ENCODE measurements around the gene CPM. TPM values are rescaled to one million over a fixed set of nuclear protein-coding genes. Genes with fewer than 3 reads are reported as not detected.

Gene CPM
- total RNA-seq, 1 experiment from 2014 or later: 3.1 TPM

DNA sequence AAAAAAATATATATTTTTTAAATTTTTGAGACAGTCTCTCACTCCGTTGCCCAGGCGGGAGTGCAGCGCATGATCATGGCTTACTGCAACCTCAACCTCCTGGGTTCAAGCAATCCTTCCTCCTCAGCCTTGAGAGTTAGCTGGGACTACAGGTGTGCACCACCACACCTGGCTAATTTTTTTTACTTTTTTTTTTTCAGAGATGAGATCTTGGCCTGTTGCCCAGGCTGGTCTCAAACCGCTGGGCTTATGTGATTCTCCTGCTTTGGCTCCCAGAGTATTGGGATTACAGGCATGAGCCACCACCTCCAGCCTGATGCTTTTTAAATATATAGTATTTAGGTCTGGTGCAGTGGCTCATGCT, 100.5 kb downstream of the CPM start:
- no peaks in the 10 kb centered on the region for H3K9me3 ChIP-seq (ENCODE audit: low read length)
- no peaks in the 10 kb centered on the region for H3K9me2 ChIP-seq (replicated peaks; ENCODE audit: low read length)
- no peak overlapping the region for H3K4me2 ChIP-seq (ENCODE audit: low read length)
- H3K79me2 ChIP-seq (ENCODE audit: low read length): no peaks in the 10 kb centered on the region; the same call in 1 of the 2 replicates
- no peak for ATAC-seq
- H3K27ac ChIP-seq (ENCODE audit: low read length): no peak overlapping the region
- no peaks in the 10 kb centered on the region for H3F3A ChIP-seq (ENCODE audit: low read length, unreplicated experiment)
- DNase-seq: no peak
- no peaks in the 10 kb centered on the region for H3K27me3 ChIP-seq (ENCODE audit: low read length)
- BruUV-seq (replicated peaks): no TSS peak
- no peak for TF ChIP-seq EZH2 (IDR thresholded peaks at IDR 0.05; ENCODE audit: low read length, unreplicated experiment)
- no peak for TF ChIP-seq EZH2phosphoT487 (IDR thresholded peaks at IDR 0.05; ENCODE audit: borderline replicate concordance, low read length)
- TF ChIP-seq, protein P1, sequence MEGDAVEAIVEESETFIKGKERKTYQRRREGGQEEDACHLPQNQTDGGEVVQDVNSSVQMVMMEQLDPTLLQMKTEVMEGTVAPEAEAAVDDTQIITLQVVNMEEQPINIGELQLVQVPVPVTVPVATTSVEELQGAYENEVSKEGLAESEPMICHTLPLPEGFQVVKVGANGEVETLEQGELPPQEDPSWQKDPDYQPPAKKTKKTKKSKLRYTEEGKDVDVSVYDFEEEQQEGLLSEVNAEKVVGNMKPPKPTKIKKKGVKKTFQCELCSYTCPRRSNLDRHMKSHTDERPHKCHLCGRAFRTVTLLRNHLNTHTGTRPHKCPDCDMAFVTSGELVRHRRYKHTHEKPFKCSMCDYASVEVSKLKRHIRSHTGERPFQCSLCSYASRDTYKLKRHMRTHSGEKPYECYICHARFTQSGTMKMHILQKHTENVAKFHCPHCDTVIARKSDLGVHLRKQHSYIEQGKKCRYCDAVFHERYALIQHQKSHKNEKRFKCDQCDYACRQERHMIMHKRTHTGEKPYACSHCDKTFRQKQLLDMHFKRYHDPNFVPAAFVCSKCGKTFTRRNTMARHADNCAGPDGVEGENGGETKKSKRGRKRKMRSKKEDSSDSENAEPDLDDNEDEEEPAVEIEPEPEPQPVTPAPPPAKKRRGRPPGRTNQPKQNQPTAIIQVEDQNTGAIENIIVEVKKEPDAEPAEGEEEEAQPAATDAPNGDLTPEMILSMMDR (conservative IDR thresholded peaks at IDR 0.05; ENCODE audit: low read depth, low read length): no peak
- CTCF ChIA-PET: no interaction called here
- no peak overlapping the region for H3K9ac ChIP-seq (ENCODE audit: low read length)
- peaks cover 60% of the 10 kb centered on the region for H3K36me3 ChIP-seq (ENCODE audit: low read depth, low read length)
- peaks cover 3% of the 10 kb centered on the region; the same call in 1 of the 2 replicates for H3K4me1 ChIP-seq (ENCODE audit: insufficient read depth, low read length)
- POLR2A ChIA-PET (ENCODE audit: unreplicated experiment): no interaction called here
- H4K20me1 ChIP-seq (ENCODE audit: low read length): no peaks in the 10 kb centered on the region
- H2AFZ ChIP-seq (ENCODE audit: low read length): no peak overlapping the region
- intact Hi-C loops (cut with micrococcal nuclease): no loop called here
- H3K4me3 ChIP-seq (ENCODE audit: low read length): no peak overlapping the region

GRCh38 chr12:68831751-68832503, 101.0 kb downstream of the CPM start:
- no peak overlapping the region for H3K4me3 ChIP-seq (ENCODE audit: low read length)
- H3K27ac ChIP-seq (ENCODE audit: low read length): no peak overlapping the region
- CTCF ChIA-PET: no interaction called here
- POLR2A ChIA-PET (ENCODE audit: unreplicated experiment): no interaction called here
- no peaks in the 10 kb centered on the region for H4K20me1 ChIP-seq (ENCODE audit: low read length)
- intact Hi-C loops (cut with micrococcal nuclease): no loop called here
- no peaks in the 10 kb centered on the region for H3F3A ChIP-seq (ENCODE audit: low read length, unreplicated experiment)
- no peaks in the 10 kb centered on the region; the same call in 1 of the 2 replicates for H3K79me2 ChIP-seq (ENCODE audit: low read length)
- H3K9me2 ChIP-seq (replicated peaks; ENCODE audit: low read length): no peaks in the 10 kb centered on the region
- H3K4me2 ChIP-seq (ENCODE audit: low read length): no peak overlapping the region
- no peaks in the 10 kb centered on the region for H3K9me3 ChIP-seq (ENCODE audit: low read length)
- no TSS peak for BruUV-seq (replicated peaks)
- no peak overlapping the region for H3K9ac ChIP-seq (ENCODE audit: low read length)
- TF ChIP-seq EZH2phosphoT487 (IDR thresholded peaks at IDR 0.05; ENCODE audit: borderline replicate concordance, low read length) (no peak), EZH2 (IDR thresholded peaks at IDR 0.05; ENCODE audit: low read length, unreplicated experiment) (no peak)
- TF ChIP-seq, protein P1 (conservative IDR thresholded peaks at IDR 0.05; ENCODE audit: low read depth, low read length): no peak
- ATAC-seq: no peak
- peaks cover 55% of the 10 kb centered on the region for H3K36me3 ChIP-seq (ENCODE audit: low read depth, low read length)
- no peak for DNase-seq
- no peak overlapping the region for H2AFZ ChIP-seq (ENCODE audit: low read length)
- H3K27me3 ChIP-seq (ENCODE audit: low read length): no peaks in the 10 kb centered on the region
- H3K4me1 ChIP-seq (ENCODE audit: insufficient read depth, low read length): peaks cover 8% of the 10 kb centered on the region

GRCh38 chr12:68831272-68831671, 101.7 kb downstream of the CPM start:
- intact Hi-C loops (cut with micrococcal nuclease): no loop called here
- BruUV-seq (replicated peaks): no TSS peak
- CTCF ChIA-PET: no interaction called here

More at GRCh38 chr12:68831272-68831671, 101.7 kb downstream of the CPM start:
- peaks cover 12% of the 10 kb centered on the region for H3K4me1 ChIP-seq (ENCODE audit: insufficient read depth, low read length)
- TF ChIP-seq EZH2phosphoT487 (IDR thresholded peaks at IDR 0.05; ENCODE audit: borderline replicate concordance, low read length) (no peak), EZH2 (IDR thresholded peaks at IDR 0.05; ENCODE audit: low read length, unreplicated experiment) (no peak)
- TF ChIP-seq, protein P1 (conservative IDR thresholded peaks at IDR 0.05; ENCODE audit: low read depth, low read length): no peak
- DNase-seq (no peak), ATAC-seq (no peak)
- no peak overlapping the region for H2AFZ ChIP-seq (ENCODE audit: low read length)
- H3K79me2 ChIP-seq (ENCODE audit: low read length): no peaks in the 10 kb centered on the region; the same call in 1 of the 2 replicates
- no peaks in the 10 kb centered on the region for H3F3A ChIP-seq (ENCODE audit: low read length, unreplicated experiment)
- H3K9me3 ChIP-seq (ENCODE audit: low read length): no peaks in the 10 kb centered on the region
- H3K9ac ChIP-seq (ENCODE audit: low read length): no peak overlapping the region
- no peak overlapping the region for H3K27ac ChIP-seq (ENCODE audit: low read length)
- POLR2A ChIA-PET (ENCODE audit: unreplicated experiment): interaction anchor here (0.6 kb wide), 1 partner anchor 79 kb away, joined by 4 read pairs; no protein-coding TSS in a partner anchor
- H3K27me3 ChIP-seq (ENCODE audit: low read length): no peaks in the 10 kb centered on the region
- no peaks in the 10 kb centered on the region for H4K20me1 ChIP-seq (ENCODE audit: low read length)
- no peak overlapping the region for H3K4me3 ChIP-seq (ENCODE audit: low read length)
- peaks cover 50% of the 10 kb centered on the region; the same call in 1 of the 2 replicates for H3K36me3 ChIP-seq (ENCODE audit: low read depth, low read length)
- no peak overlapping the region for H3K4me2 ChIP-seq (ENCODE audit: low read length)
- no peaks in the 10 kb centered on the region for H3K9me2 ChIP-seq (replicated peaks; ENCODE audit: low read length)
